ENCODE results near the gene RAB8B.
A peak's percentile ranks its signal among the peaks of the same experiment; 100 is the strongest.

- TF ChIP-seq GABPA (IDR thresholded peaks at IDR 0.05 in 1 of 2, conservative IDR thresholded peaks at IDR 0.05 in 1 of 2) (no peak), RAD21 (IDR thresholded peaks at IDR 0.05) (peak; percentile 93 to 96), YY1 (IDR thresholded peaks at IDR 0.05) (no peak), JUND (IDR thresholded peaks at IDR 0.05) (no peak), CTCF (IDR thresholded peaks at IDR 0.05; ENCODE audit: low read depth, low read length, missing input control) (peak; percentile 71), ATF3 (IDR thresholded peaks at IDR 0.05) (no peak), MAX (IDR thresholded peaks at IDR 0.05) (no peak), SP1 (IDR thresholded peaks at IDR 0.05) (no peak), REST (IDR thresholded peaks at IDR 0.05) (no peak), TAF1 (conservative IDR thresholded peaks at IDR 0.05) (no peak), FOXA1 (IDR thresholded peaks at IDR 0.05) (no peak), RXRA (IDR thresholded peaks at IDR 0.05) (no peak), ZBTB33 (IDR thresholded peaks at IDR 0.05) (no peak)
Measured at GRCh38 chr15:63288778-63289378, 99.5 kb downstream of the RAB8B start.
